Ovary (tissue), 3 donors: ENCODE measurements around the gene ARHGEF4.

ENCODE experiments used
- EP300 ChIP-seq: sonication (generic); formaldehyde crosslinking; IDR thresholded peaks from one replicate; pipeline ENCODE4 v1.6.1; 2017; ENCODE audit warnings: antibody characterized with exemption
- TF ChIP-seq, protein P1 (sequence below), 3 donors: fragments of 450-650 bp in 2 of 3; fragments of 200-600 bp in 1 of 3; IDR thresholded peaks; one replicate each; pipeline versions ENCODE4 v1.5.1 to v1.8.0; 2016 to 2022; ENCODE audit warnings: antibody characterized with exemption in 3 of 3, mild to moderate bottlenecking in 1 of 3
- donor health status: DM: no; HTN: no; CAD: no.

DNA sequence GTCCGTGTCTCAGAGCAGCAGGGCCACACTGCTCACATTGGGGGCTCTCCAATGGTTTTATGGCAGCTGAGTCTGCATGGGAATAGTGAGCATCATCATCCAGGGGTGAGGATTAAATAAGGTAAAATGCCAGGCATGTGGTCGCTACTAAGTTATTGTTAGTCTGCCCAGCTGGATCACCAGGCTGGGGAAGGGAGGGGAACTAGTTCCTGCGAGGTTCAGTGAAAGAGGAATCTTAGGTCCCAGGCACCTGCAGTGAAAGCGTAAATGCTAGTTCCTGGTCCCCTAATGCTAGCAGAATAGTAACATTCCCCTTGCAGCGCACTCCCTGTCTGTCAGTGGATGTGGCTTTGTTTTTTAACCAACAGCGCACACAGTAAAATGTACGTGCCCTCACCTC, 60.1 kb downstream of the ARHGEF4 start:
- TF ChIP-seq, protein P1, sequence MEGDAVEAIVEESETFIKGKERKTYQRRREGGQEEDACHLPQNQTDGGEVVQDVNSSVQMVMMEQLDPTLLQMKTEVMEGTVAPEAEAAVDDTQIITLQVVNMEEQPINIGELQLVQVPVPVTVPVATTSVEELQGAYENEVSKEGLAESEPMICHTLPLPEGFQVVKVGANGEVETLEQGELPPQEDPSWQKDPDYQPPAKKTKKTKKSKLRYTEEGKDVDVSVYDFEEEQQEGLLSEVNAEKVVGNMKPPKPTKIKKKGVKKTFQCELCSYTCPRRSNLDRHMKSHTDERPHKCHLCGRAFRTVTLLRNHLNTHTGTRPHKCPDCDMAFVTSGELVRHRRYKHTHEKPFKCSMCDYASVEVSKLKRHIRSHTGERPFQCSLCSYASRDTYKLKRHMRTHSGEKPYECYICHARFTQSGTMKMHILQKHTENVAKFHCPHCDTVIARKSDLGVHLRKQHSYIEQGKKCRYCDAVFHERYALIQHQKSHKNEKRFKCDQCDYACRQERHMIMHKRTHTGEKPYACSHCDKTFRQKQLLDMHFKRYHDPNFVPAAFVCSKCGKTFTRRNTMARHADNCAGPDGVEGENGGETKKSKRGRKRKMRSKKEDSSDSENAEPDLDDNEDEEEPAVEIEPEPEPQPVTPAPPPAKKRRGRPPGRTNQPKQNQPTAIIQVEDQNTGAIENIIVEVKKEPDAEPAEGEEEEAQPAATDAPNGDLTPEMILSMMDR (IDR thresholded peaks at IDR 0.05) = no peak
- TF ChIP-seq EP300 = no peak
